ENCODE measurements around the gene LRRC75A. TPM values are rescaled to one million over a fixed set of nuclear protein-coding genes. Genes with fewer than 3 reads are reported as not detected.
A peak's percentile ranks its signal among the peaks of the same experiment; 100 is the strongest.

The LRRC75A gene
- total RNA-seq, 1 experiment from 2014 or later: 10.1 TPM

GRCh38 chr17:16488968-16489337 is 3.0 kb downstream of the LRRC75A start:
- H4K20me1 ChIP-seq (ENCODE audit: control insufficient read depth, insufficient read depth, insufficient read length): no peaks in the 10 kb centered on the region
- no peak overlapping the region for H3K18ac ChIP-seq (ENCODE audit: insufficient read length, low read depth, low read length)
- H3K23me2 ChIP-seq (ENCODE audit: insufficient read length, low read depth, low read length, poor library complexity, severe bottlenecking): peaks cover 12% of the 10 kb centered on the region
- H3K9me3 Mint-ChIP-seq: no peaks in the 10 kb centered on the region; a peak in 1 of 5 replicates
- H2BK15ac ChIP-seq (ENCODE audit: low read depth, low read length): no peak overlapping the region
- H3K4me2 ChIP-seq (ENCODE audit: insufficient read depth, insufficient read length, low read length): no peak overlapping the region
- no peaks in the 10 kb centered on the region; a peak in 3 of 7 replicates for H3K36me3 Mint-ChIP-seq (ENCODE audit: insufficient read depth in 1 of 3, low read depth in 3 of 3)
- no peak overlapping the region for H3K14ac ChIP-seq (ENCODE audit: insufficient read depth, low read length)
- no peak overlapping the region for H4K8ac ChIP-seq (replicated peaks; ENCODE audit: insufficient read length, low read depth, low read length)
- H3K23ac ChIP-seq (ENCODE audit: insufficient read length, low read depth, low read length): no peak overlapping the region
- H3K79me2 ChIP-seq (ENCODE audit: insufficient read depth, low read length): no peaks in the 10 kb centered on the region; the same call in 1 of the 2 replicates
- H4K5ac ChIP-seq (ENCODE audit: insufficient read length, low read depth, low read length): no peak overlapping the region
- no peak overlapping the region for H2BK12ac ChIP-seq (ENCODE audit: insufficient read length, low read depth, low read length)
- H2BK20ac ChIP-seq (ENCODE audit: low read depth, low read length, poor library complexity, severe bottlenecking): no peak overlapping the region
- no peak overlapping the region for H2BK120ac ChIP-seq (ENCODE audit: low read depth, low read length, poor library complexity, severe bottlenecking)
- H3K27me3 ChIP-seq (ENCODE audit: insufficient read depth, low read length): no peaks in the 10 kb centered on the region
- H2AK5ac ChIP-seq (ENCODE audit: insufficient read length, low read length): no peak overlapping the region
- H3K4ac ChIP-seq (ENCODE audit: low read depth, low read length): no peak overlapping the region
- no peak overlapping the region for H2AFZ ChIP-seq (ENCODE audit: low read length)
- H3K4me1 ChIP-seq (ENCODE audit: insufficient read depth, low read length): peaks cover 16% of the 10 kb centered on the region; the same call in 1 of the 2 replicates
- H4K91ac ChIP-seq (ENCODE audit: insufficient read length, low read depth, low read length): no peak overlapping the region
- no peaks in the 10 kb centered on the region for H3K9me3 ChIP-seq (ENCODE audit: control insufficient read depth, low read depth, low read length)
- peak overlapping the region in 1 of 2 experiments; percentile 18; a peak in 1 of 5 replicates for H3K4me3 Mint-ChIP-seq
- WGBS (ENCODE audit: extremely low coverage, insufficient read length, low lambda C conversion rate): no CpG with 5 or more reads among the region's 4 CpGs
- DNase-seq: no peak
- TF ChIP-seq CTCF (conservative IDR thresholded peaks at IDR 0.05): no peak
- no peak overlapping the region for H2BK5ac ChIP-seq (ENCODE audit: insufficient read length, low read length)
- peaks cover 77 to 82% of the 10 kb centered on the region in 2 experiments for H3K4me1 Mint-ChIP-seq
- H3K79me1 ChIP-seq (ENCODE audit: insufficient read depth, low read depth, low read length, poor library complexity, severe bottlenecking): no peaks in the 10 kb centered on the region
- peaks cover 20% of the 10 kb centered on the region for H3K27me3 Mint-ChIP-seq (ENCODE audit: low read depth)
- peak overlapping the region in 2 of 3 experiments; percentile 8 to 58; a peak in 1 of 7 replicates for H3K27ac Mint-ChIP-seq
- H3K27ac ChIP-seq (ENCODE audit: insufficient read length, low read depth, low read length): no peak overlapping the region
- H3T11ph ChIP-seq (ENCODE audit: low read length): no peak overlapping the region
- H3K9ac ChIP-seq (ENCODE audit: extremely low read depth, insufficient read length, low read length): no peak overlapping the region
- H3K56ac ChIP-seq (ENCODE audit: insufficient read length, low read depth, low read length): no peak overlapping the region
